Lower leg skin (tissue), 3 donors: ENCODE measurements around the gene EFR3B.

Source experiments
- CTCF ChIP-seq, 3 donors: fragments of 450-650 bp; IDR thresholded peaks; one replicate each; pipeline ENCODE4 v1.5.1; 2016; ENCODE audit warnings: antibody characterized with exemption in 3 of 3, mild to moderate bottlenecking in 3 of 3, moderate library complexity in 2 of 3
- POLR2A ChIP-seq, 2 donors: fragments of 450-650 bp; IDR thresholded peaks; one replicate each; pipeline ENCODE4 v1.6.1; 2016 to 2017; ENCODE audit warnings: antibody characterized with exemption in 2 of 2, mild to moderate bottlenecking in 1 of 2, moderate library complexity in 1 of 2

- TF ChIP-seq CTCF (IDR thresholded peaks at IDR 0.05) (no peak), POLR2A (IDR thresholded peaks at IDR 0.05) (no peak)
These were observed 134.8 kb downstream of the EFR3B start for GRCh38 chr2:25176541-25177181.
